IMR-90 (cell line): ENCODE measurements around the gene TMPRSS3. TPM values are rescaled to one million over a fixed set of nuclear protein-coding genes. Genes with fewer than 3 reads are reported as not detected.

Experiments
- ATAC-seq: fragments of 200-7000 bp; cut with Tn5 transposase; 2 replicates; pipeline ENCODE4 v1.9.1; 2020; ENCODE audit warnings: low read depth, mild to moderate bottlenecking, moderate library complexity
- BruUV-seq: library from RNA; stranded (reverse); fragments of 400-500 nt; replicated peaks from 2 replicates; lab custom pipeline; 2021; lab: Mats Ljungman, UMichigan
- CTCF ChIA-PET: fragments of 300-600 bp; formaldehyde crosslinking; extraction: SDS; loops from one replicate; lab custom pipeline; 2021; ENCODE audit warnings: antibody characterized with exemption; lab: Yijun Ruan, JAX
- POLR2A ChIA-PET: fragments of 300-600 bp; sonication (Branson Sonifier 250); formaldehyde crosslinking; loops from one replicate; lab custom pipeline; 2022; ENCODE audit warnings: antibody characterized with exemption; ENCODE audit not compliant: unreplicated experiment; lab: Charles Lee
- DNase-seq: peaks from one replicate; pipeline ENCODE4 v3.0.0; 2013
- H2AFZ ChIP-seq: replicated peaks from 2 replicates; pipeline ENCODE3; 2013; ENCODE audit warnings: low read length, mild to moderate bottlenecking; ENCODE audit not compliant: poor library complexity
- H2AK5ac ChIP-seq: 2 replicates; pipeline ENCODE4 v1.6.1; 2013; ENCODE audit warnings: low read depth, low read length, inconsistent platforms
- H2AK9ac ChIP-seq: replicated peaks from 2 replicates; pipeline ENCODE3; 2013; ENCODE audit warnings: mild to moderate bottlenecking, low read depth, low read length, moderate library complexity; ENCODE audit not compliant: poor library complexity
- H2BK120ac ChIP-seq: 2 replicates; pipeline ENCODE4 v1.6.1; 2013; ENCODE audit warnings: low read depth, low read length, inconsistent platforms
- H2BK15ac ChIP-seq: 3 replicates; pipeline ENCODE4 v1.6.1; 2013; ENCODE audit warnings: low read depth, low read length, inconsistent platforms
- H2BK20ac ChIP-seq: 2 replicates; pipeline ENCODE4 v1.6.1; 2013; ENCODE audit warnings: low read depth, mild to moderate bottlenecking, inconsistent platforms, low read length, moderate library complexity
- H2BK5ac ChIP-seq: 2 replicates; pipeline ENCODE4 v1.6.1; 2013; ENCODE audit warnings: mild to moderate bottlenecking, low read depth, low read length, inconsistent platforms; ENCODE audit not compliant: poor library complexity, severe bottlenecking
- H3K14ac ChIP-seq: replicated peaks from 2 replicates; pipeline ENCODE4 v1.6.1; 2013; ENCODE audit warnings: low read depth, low read length, inconsistent platforms
- H3K18ac ChIP-seq: 2 replicates; pipeline ENCODE4 v1.6.1; 2013; ENCODE audit warnings: low read depth, low read length, control low read depth
- H3K23ac ChIP-seq: 2 replicates; pipeline ENCODE4 v1.6.1; 2013; ENCODE audit warnings: low read depth, low read length, inconsistent platforms
- H3K27ac ChIP-seq: 2 replicates; pipeline ENCODE4 v1.5.1; 2013; ENCODE audit warnings: mild to moderate bottlenecking, control low read depth, low read length; ENCODE audit not compliant: insufficient read depth
- H3K27me3 ChIP-seq: 2 replicates; pipeline ENCODE4 v1.6.1; 2013; ENCODE audit warnings: low read length; ENCODE audit not compliant: control insufficient read depth, insufficient read depth
- H3K36me3 ChIP-seq: 2 replicates; pipeline ENCODE4 v1.6.1; 2013; ENCODE audit warnings: low read length, mixed read lengths; ENCODE audit not compliant: control insufficient read depth, insufficient read depth
- H3K4ac ChIP-seq: 2 replicates; pipeline ENCODE4 v1.6.1; 2013; ENCODE audit warnings: low read depth, low read length, inconsistent platforms
- H3K4me1 ChIP-seq: 2 replicates; pipeline ENCODE4 v1.6.1; 2013; ENCODE audit warnings: low read length, mixed read lengths; ENCODE audit not compliant: control insufficient read depth, insufficient read depth
- H3K4me2 ChIP-seq: 2 replicates; pipeline ENCODE4 v1.6.1; 2013; ENCODE audit warnings: low read depth, mild to moderate bottlenecking, control low read depth, low read length, moderate library complexity
- H3K4me3 ChIP-seq: 2 replicates; pipeline ENCODE4 v1.5.1; 2013; ENCODE audit warnings: low read depth, mild to moderate bottlenecking, control low read depth, low read length, moderate library complexity; ENCODE audit not compliant: insufficient read depth
- H3K56ac ChIP-seq: 2 replicates; pipeline ENCODE4 v1.6.1; 2013; ENCODE audit warnings: low read length, inconsistent platforms; ENCODE audit not compliant: insufficient read depth; ENCODE audit errors: extremely low read depth
- H3K79me1 ChIP-seq, 2 experiments: 2 replicates each; pipeline ENCODE4 v1.6.1; 2013; ENCODE audit warnings: low read length in 2 of 2, inconsistent platforms in 1 of 2, low read depth in 1 of 2
- H3K9ac ChIP-seq: 2 replicates; pipeline ENCODE4 v1.6.1; 2013; ENCODE audit warnings: low read depth, low read length, control low read depth
- H3K9me1 ChIP-seq: 2 replicates; pipeline ENCODE4 v1.6.1; 2013; ENCODE audit warnings: low read length, inconsistent platforms; ENCODE audit not compliant: insufficient read depth
- H3K9me3 ChIP-seq: 2 replicates; pipeline ENCODE4 v1.6.1; 2013; ENCODE audit warnings: low read length; ENCODE audit not compliant: control insufficient read depth, insufficient read depth
- H4K20me1 ChIP-seq: 2 replicates; pipeline ENCODE4 v1.6.1; 2013; ENCODE audit warnings: low read length, inconsistent platforms; ENCODE audit not compliant: insufficient read depth
- H4K5ac ChIP-seq: 2 replicates; pipeline ENCODE4 v1.6.1; 2013; ENCODE audit warnings: mild to moderate bottlenecking, low read depth, low read length, control low read depth
- H4K8ac ChIP-seq, 2 experiments: 2 replicates each; pipeline ENCODE4 v1.6.1; 2013; ENCODE audit warnings: low read depth in 2 of 2, low read length in 2 of 2, control low read depth in 1 of 2, inconsistent platforms in 1 of 2
- H4K91ac ChIP-seq: 2 replicates; pipeline ENCODE4 v1.6.1; 2013; ENCODE audit warnings: low read depth, low read length, inconsistent platforms; ENCODE audit not compliant: insufficient read depth
- BHLHE40 ChIP-seq: fragments of 150-350 bp; IDR thresholded peaks from 2 replicates; pipeline ENCODE4 v1.6.1; 2016; ENCODE audit warnings: mild to moderate bottlenecking, low read depth, low read length
- CEBPB ChIP-seq: IDR thresholded peaks from 2 replicates; pipeline ENCODE4 v1.6.1; 2012; ENCODE audit warnings: low read depth, low read length, improper control_type of control experiment
- CHD1 ChIP-seq: IDR thresholded peaks from 2 replicates; pipeline ENCODE4 v1.6.1; 2012; ENCODE audit warnings: low read depth, low read length, improper control_type of control experiment
- FOS ChIP-seq: fragments of 150-350 bp; IDR thresholded peaks from 2 replicates; pipeline ENCODE4 v1.6.1; 2016; ENCODE audit warnings: low read depth, low read length
- MAFK ChIP-seq: IDR thresholded peaks from 2 replicates; pipeline ENCODE4 v1.6.1; 2012; ENCODE audit warnings: low read depth, low read length, improper control_type of control experiment
- MAZ ChIP-seq: IDR thresholded peaks from 2 replicates; pipeline ENCODE4 v1.6.1; 2012; ENCODE audit warnings: low read depth, mild to moderate bottlenecking, low read length, improper control_type of control experiment, moderate library complexity, borderline replicate concordance
- MXI1 ChIP-seq: IDR thresholded peaks from 2 replicates; pipeline ENCODE4 v1.6.1; 2012; ENCODE audit warnings: low read depth, mild to moderate bottlenecking, low read length, moderate library complexity, borderline replicate concordance
- NFE2L2 ChIP-seq: fragments of 150-350 bp; IDR thresholded peaks from 2 replicates; pipeline ENCODE4 v1.6.1; 2016; ENCODE audit warnings: low read depth, mild to moderate bottlenecking, low read length
- POLR2A ChIP-seq: IDR thresholded peaks from 2 replicates; pipeline ENCODE4 v1.6.1; 2012; ENCODE audit warnings: mild to moderate bottlenecking, low read depth, low read length
- RAD21 ChIP-seq: IDR thresholded peaks from 2 replicates; pipeline ENCODE4 v1.6.1; 2012; ENCODE audit warnings: low read length, improper control_type of control experiment
- RCOR1 ChIP-seq: IDR thresholded peaks from 2 replicates; pipeline ENCODE4 v1.6.1; 2012; ENCODE audit warnings: mild to moderate bottlenecking, low read length, improper control_type of control experiment; ENCODE audit not compliant: insufficient replicate concordance
- RFX5 ChIP-seq: IDR thresholded peaks from 2 replicates; pipeline ENCODE4 v1.8.0; 2012; ENCODE audit warnings: low read depth, mild to moderate bottlenecking, low read length, moderate library complexity
- SMC3 ChIP-seq: fragments of 150-350 bp; IDR thresholded peaks from 2 replicates; pipeline ENCODE4 v1.6.1; 2016; ENCODE audit warnings: low read depth, mild to moderate bottlenecking, antibody characterized with exemption, low read length, moderate library complexity
- WGBS, 2 experiments: methylation state at CpG; one replicate each; pipeline versions ENCODE4 v1.1.5 to v1.1.7; 2013; ENCODE audit warnings: missing lambda C conversion rate in 2 of 2; ENCODE audit not compliant: insufficient read length in 1 of 2; ENCODE audit errors: extremely low coverage in 2 of 2; 5-methylcytosine and 5-hydroxymethylcytosine counted together
- dilution Hi-C: fragments of 300-500 bp; cut with HindIII; formaldehyde crosslinking; loops from one replicate; pipeline ENCODE4 v1.14.3; 2018; ENCODE audit warnings: low sequenced_read_pairs; ENCODE audit not compliant: unreplicated experiment
- in situ Hi-C: fragments of 300-500 bp; cut with MboI; formaldehyde crosslinking; loops from 3 replicates; pipeline ENCODE4 v1.14.3; 2019; ENCODE audit warnings: low sequenced_read_pairs, inconsistent platforms, mixed read lengths
- intact Hi-C: fragments of 100-400 bp; cut with micrococcal nuclease; formaldehyde crosslinking; loops from 2 replicates; pipeline ENCODE4 v1.10.0; 2022
- polyA plus RNA-seq, 3 experiments: library from polyadenylated mRNA; depleted of rRNA; stranded (reverse); fragments of >200 nt; gene quantifications; 2 replicates each; pipeline ENCODE4 v1.2.3, GENCODE V29; 2012; ENCODE audit warnings: low replicate concordance in 1 of 3
- total RNA-seq: library from RNA; depleted of rRNA; stranded (reverse); fragments of >200 nt; gene quantifications from 2 replicates; pipeline ENCODE4 v1.2.3, GENCODE V29; 2012
- TF ChIP-seq, protein P1 (sequence below): conservative IDR thresholded peaks from 2 replicates; pipeline ENCODE4 v1.5.1; 2012; ENCODE audit warnings: mild to moderate bottlenecking, low read depth, low read length, improper control_type of control experiment
- TF ChIP-seq, protein P2 (sequence below): fragments of 150-350 bp; IDR thresholded peaks from 2 replicates; pipeline ENCODE4 v1.6.1; 2016; ENCODE audit warnings: low read depth, mild to moderate bottlenecking, low read length, moderate library complexity, borderline replicate concordance

TMPRSS3 gene
- total and polyA plus RNA-seq, 2 of the 4 experiments (the other 2 are of a cell fraction): not detected

DNA sequence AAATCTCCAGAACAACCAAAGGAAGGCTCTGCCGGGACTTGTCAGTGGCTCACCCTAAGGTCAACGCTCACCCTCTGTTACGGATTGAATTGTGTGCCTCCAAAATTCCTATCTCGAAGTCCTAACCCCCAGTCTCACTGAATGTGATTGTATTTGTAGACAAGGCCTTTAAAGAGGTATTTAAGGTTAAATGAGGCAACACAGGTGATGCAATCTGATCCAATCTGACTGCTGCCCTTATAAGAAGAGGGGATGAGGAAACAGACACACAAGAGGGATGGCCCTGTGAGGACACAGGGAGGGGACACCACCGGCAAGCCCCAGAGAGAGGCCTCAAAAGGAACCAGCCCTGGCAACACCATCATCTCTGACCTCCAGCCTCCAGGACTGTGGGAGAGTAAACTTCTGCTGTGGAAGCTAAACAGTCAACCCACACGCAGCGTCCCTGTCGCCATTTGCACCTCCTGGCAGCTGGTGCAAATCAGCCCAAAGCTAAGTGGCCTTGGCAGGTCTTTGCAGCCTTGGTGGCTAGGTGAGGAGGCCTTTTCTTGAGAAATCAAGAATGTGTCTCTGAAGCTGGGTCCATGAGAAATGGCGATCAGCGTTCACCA is 32.1 kb upstream of the TMPRSS3 start:
- H3K14ac ChIP-seq: no peak overlapping the region
- H3K4ac ChIP-seq: no peak overlapping the region
- no peaks in the 10 kb centered on the region; the same call in 1 of the 2 replicates for H3K9me3 ChIP-seq
- no peak overlapping the region for H3K4me3 ChIP-seq
- no peak overlapping the region for H4K8ac ChIP-seq
- H3K27ac ChIP-seq: no peak overlapping the region
- ATAC-seq (no peak), DNase-seq (no peak)
- no peak overlapping the region for H2AK5ac ChIP-seq
- CTCF ChIA-PET: no interaction called here
- H3K23ac ChIP-seq: no peak overlapping the region
- POLR2A ChIA-PET: no interaction called here
- H2BK120ac ChIP-seq: no peak overlapping the region
- intact Hi-C loops: no loop called here
- in situ Hi-C loops: no loop called here
- H4K5ac ChIP-seq: no peak overlapping the region
- no TSS peak for BruUV-seq
- H4K20me1 ChIP-seq: no peaks in the 10 kb centered on the region
- no peak overlapping the region for H2AFZ ChIP-seq
- no peak overlapping the region for H2BK5ac ChIP-seq
- H3K56ac ChIP-seq: no peak overlapping the region
- H3K9ac ChIP-seq: no peak overlapping the region
- H3K9me1 ChIP-seq: no peaks in the 10 kb centered on the region
- no peak for TF ChIP-seq CHD1
- no peak for TF ChIP-seq MAZ
- no peak for TF ChIP-seq RCOR1
- no peak for TF ChIP-seq RAD21
- TF ChIP-seq MAFK: no peak
- TF ChIP-seq POLR2A: no peak
- no peak for TF ChIP-seq MXI1
- TF ChIP-seq, protein P1, sequence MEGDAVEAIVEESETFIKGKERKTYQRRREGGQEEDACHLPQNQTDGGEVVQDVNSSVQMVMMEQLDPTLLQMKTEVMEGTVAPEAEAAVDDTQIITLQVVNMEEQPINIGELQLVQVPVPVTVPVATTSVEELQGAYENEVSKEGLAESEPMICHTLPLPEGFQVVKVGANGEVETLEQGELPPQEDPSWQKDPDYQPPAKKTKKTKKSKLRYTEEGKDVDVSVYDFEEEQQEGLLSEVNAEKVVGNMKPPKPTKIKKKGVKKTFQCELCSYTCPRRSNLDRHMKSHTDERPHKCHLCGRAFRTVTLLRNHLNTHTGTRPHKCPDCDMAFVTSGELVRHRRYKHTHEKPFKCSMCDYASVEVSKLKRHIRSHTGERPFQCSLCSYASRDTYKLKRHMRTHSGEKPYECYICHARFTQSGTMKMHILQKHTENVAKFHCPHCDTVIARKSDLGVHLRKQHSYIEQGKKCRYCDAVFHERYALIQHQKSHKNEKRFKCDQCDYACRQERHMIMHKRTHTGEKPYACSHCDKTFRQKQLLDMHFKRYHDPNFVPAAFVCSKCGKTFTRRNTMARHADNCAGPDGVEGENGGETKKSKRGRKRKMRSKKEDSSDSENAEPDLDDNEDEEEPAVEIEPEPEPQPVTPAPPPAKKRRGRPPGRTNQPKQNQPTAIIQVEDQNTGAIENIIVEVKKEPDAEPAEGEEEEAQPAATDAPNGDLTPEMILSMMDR: no peak
- TF ChIP-seq BHLHE40: no peak
- TF ChIP-seq NFE2L2: no peak
- TF ChIP-seq, protein P2, sequence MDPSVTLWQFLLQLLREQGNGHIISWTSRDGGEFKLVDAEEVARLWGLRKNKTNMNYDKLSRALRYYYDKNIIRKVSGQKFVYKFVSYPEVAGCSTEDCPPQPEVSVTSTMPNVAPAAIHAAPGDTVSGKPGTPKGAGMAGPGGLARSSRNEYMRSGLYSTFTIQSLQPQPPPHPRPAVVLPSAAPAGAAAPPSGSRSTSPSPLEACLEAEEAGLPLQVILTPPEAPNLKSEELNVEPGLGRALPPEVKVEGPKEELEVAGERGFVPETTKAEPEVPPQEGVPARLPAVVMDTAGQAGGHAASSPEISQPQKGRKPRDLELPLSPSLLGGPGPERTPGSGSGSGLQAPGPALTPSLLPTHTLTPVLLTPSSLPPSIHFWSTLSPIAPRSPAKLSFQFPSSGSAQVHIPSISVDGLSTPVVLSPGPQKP: no peak
- TF ChIP-seq SMC3: no peak
- TF ChIP-seq CEBPB: no peak
- TF ChIP-seq RFX5: no peak
- TF ChIP-seq FOS: no peak
- no peak overlapping the region for H4K91ac ChIP-seq
- 86% methylated on average over 2 of the region's 10 CpGs; no CpG with 5 or more reads in 1 of the 2 experiments for WGBS, 2 experiments
- no peak overlapping the region for H2AK9ac ChIP-seq
- H3K27me3 ChIP-seq: peaks cover 12% of the 10 kb centered on the region
- H2BK15ac ChIP-seq: no peak overlapping the region
- H3K4me1 ChIP-seq: no peaks in the 10 kb centered on the region
- H3K4me2 ChIP-seq: no peak overlapping the region
- no peak overlapping the region for H2BK20ac ChIP-seq
- H3K79me1 ChIP-seq: no peaks in the 10 kb centered on the region
- dilution Hi-C loops: no loop called here
- no peak overlapping the region for H3K18ac ChIP-seq
- H3K36me3 ChIP-seq: no peaks in the 10 kb centered on the region
